GM18519 (cell line): ENCODE data around the gene PTPRD.

ENCODE experiments used
- ATAC-seq: cut with Tn5 transposase; IDR thresholded peaks from one replicate; pipeline ENCODE4 v1.9.1; 2021; ENCODE audit warnings: mild to moderate bottlenecking, moderate library complexity; ENCODE audit not compliant: unreplicated experiment, low FRiP score

Gene PTPRD

GRCh38 chr9:8860925-8861324 is 1751.9 kb downstream of the PTPRD start:
- no peak for ATAC-seq

- no peak for ATAC-seq
Measured at GRCh38 chr9:8860086-8860485, 1752.7 kb downstream of the PTPRD start.

- ATAC-seq = no peak
Measured at GRCh38 chr9:8859416-8859815, 1753.4 kb downstream of the PTPRD start.

- ATAC-seq = no peak
Measured at GRCh38 chr9:8858596-8859161, 1754.1 kb downstream of the PTPRD start.

- ATAC-seq = no peak
Measured at GRCh38 chr9:8857926-8858595, 1754.7 kb downstream of the PTPRD start.

GRCh38 chr9:8857068-8857925 is 1755.5 kb downstream of the PTPRD start:
- no peak for ATAC-seq

GRCh38 chr9:8856396-8857067 is 1756.3 kb downstream of the PTPRD start:
- ATAC-seq = no peak

- ATAC-seq = no peak
Measured at GRCh38 chr9:8855046-8855445, 1757.8 kb downstream of the PTPRD start.

GRCh38 chr9:8852301-8852864 is 1760.4 kb downstream of the PTPRD start:
- ATAC-seq = no peak

- ATAC-seq = no peak
Measured at GRCh38 chr9:8850914-8851313, 1761.9 kb downstream of the PTPRD start.

GRCh38 chr9:8845808-8846207 is 1767.0 kb downstream of the PTPRD start:
- ATAC-seq = no peak

GRCh38 chr9:8845376-8845775 is 1767.4 kb downstream of the PTPRD start:
- ATAC-seq = no peak

- no peak for ATAC-seq
Measured at GRCh38 chr9:8844549-8844948, 1768.3 kb downstream of the PTPRD start.

- no peak for ATAC-seq
Measured at GRCh38 chr9:8842402-8843193, 1770.2 kb downstream of the PTPRD start.

GRCh38 chr9:8838136-8838535 is 1774.7 kb downstream of the PTPRD start:
- no peak for ATAC-seq

GRCh38 chr9:8835291-8835690 is 1777.5 kb downstream of the PTPRD start:
- no peak for ATAC-seq

- no peak for ATAC-seq
Measured at GRCh38 chr9:8832955-8833354, 1779.8 kb downstream of the PTPRD start.

- no peak for ATAC-seq
Measured at GRCh38 chr9:8832386-8832785, 1780.4 kb downstream of the PTPRD start.

GRCh38 chr9:8831568-8831967 is 1781.2 kb downstream of the PTPRD start:
- no peak for ATAC-seq

- ATAC-seq = no peak
Measured at GRCh38 chr9:8826281-8826680, 1786.5 kb downstream of the PTPRD start.
